Measurements from ENCODE around the gene CXCL9.
A peak's percentile ranks its signal among the peaks of the same experiment; 100 is the strongest.
"Not testable (repeated sequence)": the region's sequence is repeated elsewhere in the genome, so short reads cannot be mapped to it uniquely, and the experiment has no call there.

CXCL9 gene

DNA sequence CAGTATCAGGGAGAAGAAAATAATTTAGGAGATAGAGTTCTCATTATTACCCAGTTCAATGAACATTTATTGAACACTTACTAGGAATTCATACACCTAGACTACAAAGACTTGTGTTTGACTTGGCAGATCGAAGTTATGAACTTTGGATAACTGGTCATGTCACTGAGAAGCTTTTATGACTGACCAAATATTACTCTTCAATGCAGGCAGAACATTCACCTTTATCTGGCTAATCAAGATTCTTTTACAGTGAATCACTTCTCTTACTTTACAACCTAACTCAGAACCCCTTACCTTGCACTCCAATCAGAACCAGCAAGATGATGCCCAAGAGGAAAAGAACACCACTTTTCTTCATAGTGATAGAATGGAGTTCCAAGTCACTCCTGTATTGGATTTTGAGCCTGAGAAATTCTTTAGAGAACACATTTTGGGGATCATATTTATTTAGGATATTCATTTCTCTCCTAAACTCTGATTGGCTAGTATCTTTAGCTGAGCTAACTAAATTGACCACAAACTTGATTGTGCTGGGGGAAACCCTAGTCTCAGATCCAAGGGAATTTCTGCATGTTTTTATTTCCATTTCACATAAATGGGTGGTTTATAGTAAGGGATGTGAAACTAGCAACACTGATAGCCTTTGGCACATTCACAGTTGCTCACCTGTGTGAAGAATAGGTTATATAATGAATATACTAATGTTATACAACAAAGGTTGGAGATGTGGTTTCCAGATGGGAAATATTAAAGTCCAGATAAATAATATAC, at the start of gene CXCL9:
Gene CXCL9 (minus strand): TSS at position 421 of the 774 bp plus-strand sequence. CDS start 60 bp downstream, at position 361.
- DNase-seq, result no peak

GRCh38 chr4:76055421-76055820, 48.1 kb upstream of the CXCL9 start:
- DNase-seq, result no peak

GRCh38 chr4:76055016-76055415, 47.7 kb upstream of the CXCL9 start:
- DNase-seq, result no peak

DNA sequence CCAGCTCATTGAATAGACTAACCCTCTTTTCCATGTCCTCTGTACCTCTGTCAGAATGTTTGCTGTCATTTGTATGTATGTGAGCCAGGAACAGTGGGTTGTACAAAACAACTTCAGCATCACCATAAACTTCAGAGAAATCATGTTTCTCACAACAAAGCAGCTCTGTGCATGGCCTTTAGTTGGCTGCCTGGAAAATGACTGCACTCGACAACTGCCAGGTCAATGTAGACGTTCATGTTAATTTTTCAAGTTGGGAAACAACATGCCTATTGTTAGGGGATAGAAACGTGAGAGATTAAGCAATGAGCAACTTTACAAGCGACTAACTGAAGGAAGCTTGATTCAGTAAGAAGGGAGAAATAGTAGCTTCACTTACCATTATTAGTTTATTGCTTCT, 46.4 kb upstream of the CXCL9 start:
- no peak for DNase-seq

GRCh38 chr4:76050560-76051050, 43.3 kb upstream of the CXCL9 start:
- DNase-seq, result not testable (repeated sequence)

GRCh38 chr4:76049860-76050416, 42.6 kb upstream of the CXCL9 start:
- not testable (repeated sequence) for DNase-seq

DNA sequence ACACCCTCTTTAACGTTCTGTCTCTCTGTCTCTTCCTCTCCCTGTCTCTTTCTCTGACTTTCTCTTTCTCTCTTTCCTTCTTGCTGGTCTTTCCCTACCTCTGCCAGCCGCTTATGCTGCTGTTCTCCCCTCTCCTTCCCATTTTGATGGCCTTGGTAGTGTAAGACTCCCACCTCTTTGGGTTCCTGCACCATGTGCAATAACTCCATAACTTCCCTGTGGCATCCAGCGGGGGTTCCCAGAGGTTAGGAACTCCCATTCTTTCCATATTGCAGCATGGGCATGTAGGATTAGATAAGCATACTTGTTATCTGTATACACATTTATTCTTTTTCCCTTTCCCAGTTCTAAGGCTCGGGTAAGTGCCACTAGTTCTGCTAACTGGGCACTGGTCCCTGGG, 37.4 kb upstream of the CXCL9 start:
- not testable (repeated sequence) for DNase-seq

GRCh38 chr4:76043306-76043705, 36.0 kb upstream of the CXCL9 start:
- not testable (repeated sequence) for DNase-seq

DNA sequence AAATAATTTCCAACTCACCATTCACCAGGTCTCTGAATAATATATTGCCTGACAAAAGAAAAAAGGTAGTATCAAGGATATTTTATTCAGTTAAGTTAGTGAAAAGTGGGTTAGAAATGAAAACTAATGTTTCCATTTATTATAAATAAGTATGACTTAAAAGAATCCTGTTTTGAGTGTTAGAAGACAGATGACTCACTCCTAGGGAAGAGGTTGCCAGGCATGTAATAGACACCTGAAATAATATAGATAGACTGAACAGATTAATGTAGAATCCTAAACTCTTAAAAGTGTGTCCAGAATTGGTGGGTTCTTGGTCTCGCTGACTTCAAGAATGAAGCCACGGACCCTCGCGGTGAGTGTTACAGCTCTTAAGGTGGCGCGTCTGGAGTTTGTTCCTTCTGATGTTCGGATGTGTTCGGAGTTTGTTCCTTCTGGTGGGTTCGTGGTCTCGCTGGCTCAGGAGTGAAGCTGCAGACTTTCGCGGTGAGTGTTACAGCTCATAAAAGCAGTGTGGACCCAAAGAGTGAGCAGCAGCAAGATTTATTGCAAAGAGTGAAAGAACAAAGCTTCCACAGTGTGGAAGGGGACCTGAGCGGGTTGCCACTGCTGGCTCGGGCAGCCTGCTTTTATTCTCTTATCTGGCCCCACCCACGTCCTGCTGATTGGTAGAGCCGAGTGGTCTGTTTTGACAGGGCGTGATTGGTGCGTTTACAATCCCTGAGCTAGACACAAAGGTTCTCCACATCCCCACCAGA, 35.1 kb upstream of the CXCL9 start:
- not testable (repeated sequence) for DNase-seq

DNA sequence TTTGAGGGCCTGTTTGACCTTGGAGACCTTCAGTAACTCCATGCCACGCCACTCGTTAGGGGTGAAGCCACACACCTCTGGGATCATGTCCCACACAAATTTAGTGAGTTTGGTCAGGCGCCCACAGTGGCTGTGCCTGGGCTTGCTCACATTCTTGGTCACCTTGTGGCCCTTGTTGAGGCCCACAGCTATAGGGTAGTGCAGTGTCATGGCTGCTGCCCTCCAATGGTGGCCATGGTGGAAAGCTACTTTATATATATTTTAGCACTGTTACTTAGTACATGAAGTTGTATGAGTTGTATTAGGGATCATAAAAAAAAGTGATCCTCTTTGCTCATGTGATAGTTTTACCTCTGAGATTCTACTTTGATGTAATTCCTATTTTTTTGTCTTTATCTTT, 29.5 kb upstream of the CXCL9 start:
- DNase-seq, result no peak

DNA sequence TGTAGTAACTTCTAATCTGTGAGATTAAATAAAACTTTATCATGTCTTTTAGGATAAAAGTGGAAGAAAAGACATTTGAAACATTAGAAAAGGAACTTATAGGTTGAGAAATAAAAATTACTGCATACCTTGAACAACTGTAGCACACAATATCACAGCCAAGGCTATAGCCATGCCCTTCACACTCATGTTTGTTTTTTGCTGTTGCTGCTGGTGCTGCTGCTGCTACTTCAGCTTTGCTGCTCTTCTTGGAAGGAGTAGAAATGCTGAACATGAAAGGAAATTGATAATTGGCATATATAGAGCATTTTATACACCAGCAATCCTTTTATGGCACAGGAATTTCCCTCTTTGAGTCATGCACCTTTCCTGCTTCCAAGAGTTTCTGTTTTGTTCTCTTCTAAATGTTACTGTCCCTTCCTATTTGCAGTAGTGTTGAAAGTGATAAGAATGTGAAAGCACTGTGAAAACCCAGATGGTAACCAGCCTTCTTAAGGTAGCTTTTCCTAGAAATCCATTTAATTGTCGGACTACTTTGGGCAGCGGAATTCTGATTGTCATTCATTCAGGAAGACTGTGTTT, 28.6 kb upstream of the CXCL9 start, which contains the start of gene CXCL11:
Gene CXCL11 (minus strand): TSS at position 272 of the 582 bp plus-strand sequence. CDS start 83 bp downstream, at position 189.
- DNase-seq, result no peak

- DNase-seq, result no peak
Measured at GRCh38 chr4:76035141-76035540, 27.8 kb upstream of the CXCL9 start.

- no peak for DNase-seq
Measured at GRCh38 chr4:76029300-76029699, 22.0 kb upstream of the CXCL9 start.

DNA sequence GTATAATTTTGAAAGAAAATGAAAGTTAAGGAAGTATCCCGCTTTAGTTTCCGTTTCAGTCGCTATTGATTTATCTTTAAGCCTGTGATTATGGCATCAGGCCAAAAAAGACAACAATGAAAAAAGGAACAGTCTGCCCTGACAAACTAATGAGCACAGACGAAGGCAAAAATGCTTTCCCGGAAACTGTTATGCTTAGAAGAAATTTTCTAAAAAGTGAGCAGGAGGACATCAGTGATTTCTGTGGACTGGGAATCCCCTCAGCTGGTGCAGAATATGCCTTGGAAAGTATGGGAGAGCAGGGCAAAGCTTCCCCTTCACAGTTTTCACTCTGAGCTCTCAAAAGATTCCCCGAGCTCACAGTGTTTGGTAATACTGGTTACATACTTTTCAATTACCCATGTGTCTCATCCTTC, 21.0 kb upstream of the CXCL9 start:
- DNase-seq, result no peak

- no peak for DNase-seq
Measured at GRCh38 chr4:76024065-76024464, 16.8 kb upstream of the CXCL9 start.

- DNase-seq, result peak; percentile 15
Measured at GRCh38 chr4:76023389-76023788, 16.1 kb upstream of the CXCL9 start, which contains the start of gene CXCL10. CXCL10 (minus strand) TSS chr4:76023497; CDS start chr4:76023431, 66 bp downstream.

DNA sequence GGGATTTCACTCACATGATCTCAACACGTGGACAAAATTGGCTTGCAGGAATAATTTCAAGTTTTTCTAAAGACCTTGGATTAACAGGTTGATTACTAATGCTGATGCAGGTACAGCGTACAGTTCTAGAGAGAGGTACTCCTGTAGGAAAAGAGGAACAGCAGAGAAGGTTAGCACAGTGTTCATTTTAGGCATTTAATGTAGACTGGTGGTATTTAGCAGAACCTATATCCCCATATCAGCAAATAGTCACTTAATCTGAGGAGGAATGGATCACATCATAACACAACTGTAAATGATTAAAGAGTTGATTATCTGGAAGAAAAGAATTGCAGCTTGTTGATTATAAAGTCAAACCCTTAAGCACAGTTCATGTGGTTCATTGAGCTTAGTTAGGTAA, 15.4 kb upstream of the CXCL9 start:
- no peak for DNase-seq

DNA sequence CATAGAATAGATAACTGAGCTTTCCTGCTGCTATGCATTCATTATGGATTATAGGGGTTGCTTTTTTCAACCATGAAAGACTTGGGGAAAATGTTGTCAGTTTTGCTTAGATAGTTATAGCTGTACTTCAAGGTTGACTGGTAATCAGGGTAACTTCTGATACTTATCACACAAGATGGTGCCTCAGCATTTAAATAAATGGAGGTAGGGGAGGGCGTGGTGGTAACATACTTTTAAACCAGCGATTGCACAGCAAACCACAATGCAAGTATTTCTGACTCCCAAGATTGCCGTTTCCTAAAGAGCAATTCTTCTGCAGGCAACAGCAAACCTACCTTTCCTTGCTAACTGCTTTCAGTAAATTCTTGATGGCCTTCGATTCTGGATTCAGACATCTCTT, 14.7 kb upstream of the CXCL9 start:
- DNase-seq, result no peak

- no peak for DNase-seq
Measured at GRCh38 chr4:76017056-76017686, 9.9 kb upstream of the CXCL9 start.

GRCh38 chr4:76016393-76016792, 9.1 kb upstream of the CXCL9 start:
- DNase-seq, result no peak

DNA sequence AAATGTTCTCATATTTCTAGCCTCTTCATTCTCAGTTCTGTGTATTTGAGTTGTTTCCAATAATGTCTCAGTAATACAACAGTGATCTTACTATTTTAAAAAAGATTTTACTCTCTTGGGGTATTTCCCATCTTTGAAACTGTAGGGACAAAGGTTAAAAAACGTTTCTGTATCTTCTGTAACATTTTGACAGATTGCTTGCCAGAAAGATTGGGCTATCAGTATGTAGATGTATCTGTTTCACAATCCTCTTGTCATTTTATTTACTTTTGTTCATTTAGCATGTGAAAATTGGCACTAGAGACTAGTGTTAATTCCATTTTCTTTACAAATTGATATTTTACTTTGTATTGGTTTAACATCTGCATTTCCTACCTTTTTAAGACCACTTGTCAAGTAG, 6.2 kb upstream of the CXCL9 start:
- no peak for DNase-seq

DNA sequence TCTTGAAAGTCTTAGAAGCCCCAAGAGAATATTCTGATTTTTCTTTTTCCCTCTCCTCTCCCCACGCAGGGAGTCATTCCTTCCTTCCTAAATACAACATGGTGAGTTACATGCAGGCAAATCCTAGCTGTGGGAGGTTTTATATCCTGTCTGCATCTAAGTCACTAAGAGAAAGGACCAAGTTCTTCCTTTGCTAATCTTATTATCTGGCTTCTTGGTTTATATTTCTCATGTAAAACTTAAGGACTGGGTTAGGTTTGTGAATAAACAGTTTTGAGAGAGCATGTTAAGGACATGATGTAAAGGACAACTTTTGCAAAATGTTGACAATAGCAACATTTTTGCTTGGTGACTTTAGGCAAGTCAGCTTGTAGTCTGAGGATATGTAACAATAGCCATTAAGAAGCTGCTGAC, 5.1 kb upstream of the CXCL9 start:
- peak; percentile 13 for DNase-seq
